CD4-positive, alpha-beta T cell treated with Interleukin-1 beta for 1 hour (primary cell): ENCODE data around the gene CCL17.
"Not testable (repeated sequence)": the region's sequence is repeated elsewhere in the genome, so short reads cannot be mapped to it uniquely, and the experiment has no call there.

Experiments
- DNase-seq, 2 donors: peaks; one replicate each; pipeline ENCODE4 v3.0.0-alpha.2; 2020 to 2022

The CCL17 gene

DNA sequence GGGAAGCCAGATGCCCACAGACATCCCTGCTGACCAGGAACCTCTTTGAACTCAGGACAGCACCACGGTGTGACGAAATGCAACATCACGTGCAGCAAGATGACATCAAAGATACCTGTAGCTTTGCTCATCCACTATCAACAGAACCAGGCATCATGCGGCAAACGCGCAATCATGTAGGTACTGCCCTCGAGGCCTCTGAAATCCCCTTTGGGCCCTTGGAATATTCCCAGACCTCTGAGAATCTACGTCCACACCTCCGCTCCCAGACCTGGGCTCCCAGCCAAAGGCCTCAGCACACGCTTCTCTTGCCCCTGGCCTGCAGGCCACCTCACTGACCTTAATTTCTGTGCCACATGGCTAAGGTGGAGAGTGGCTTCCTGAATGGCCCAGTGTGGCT is 25.0 kb upstream of the CCL17 start:
- DNase-seq, result no peak

DNA sequence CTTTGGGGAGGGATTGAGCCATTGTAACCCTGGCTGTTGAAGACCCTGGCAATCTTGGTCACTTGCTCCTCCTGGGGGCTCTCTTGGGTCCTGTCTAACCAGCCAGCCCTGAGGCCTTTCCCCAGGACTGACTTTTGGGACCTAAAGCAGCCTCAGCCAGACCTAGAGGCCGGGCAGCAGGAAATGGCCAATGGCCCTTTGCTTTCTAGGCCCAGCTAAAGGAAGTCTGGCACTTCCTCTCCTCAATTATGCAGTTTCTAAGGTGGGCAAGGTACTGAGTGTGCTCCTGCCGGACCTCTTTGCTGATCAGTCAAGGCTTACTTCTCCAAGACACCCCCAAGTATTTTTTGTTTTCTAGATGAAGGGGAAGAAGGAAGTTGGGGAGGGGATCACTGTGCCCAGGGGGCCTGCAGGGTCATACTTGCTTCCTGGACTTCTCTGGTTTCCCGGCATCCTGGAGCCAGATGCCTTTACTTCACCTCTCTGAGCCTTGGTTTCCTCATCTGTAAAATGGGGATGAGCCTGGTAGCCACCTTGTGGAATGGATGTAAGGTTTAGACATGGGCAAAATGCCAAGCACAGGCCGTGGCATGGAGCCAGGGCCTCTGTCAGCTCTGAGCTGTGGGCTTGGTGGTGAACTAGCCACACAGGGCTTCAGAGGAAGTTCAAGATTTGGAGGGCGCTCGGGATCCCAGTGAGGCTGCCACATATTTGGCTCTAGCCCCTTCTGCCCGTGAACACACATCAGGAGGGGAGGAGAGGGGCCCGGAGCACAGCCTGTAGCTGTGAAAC is 23.7 kb upstream of the CCL17 start:
- no peak for DNase-seq

DNA sequence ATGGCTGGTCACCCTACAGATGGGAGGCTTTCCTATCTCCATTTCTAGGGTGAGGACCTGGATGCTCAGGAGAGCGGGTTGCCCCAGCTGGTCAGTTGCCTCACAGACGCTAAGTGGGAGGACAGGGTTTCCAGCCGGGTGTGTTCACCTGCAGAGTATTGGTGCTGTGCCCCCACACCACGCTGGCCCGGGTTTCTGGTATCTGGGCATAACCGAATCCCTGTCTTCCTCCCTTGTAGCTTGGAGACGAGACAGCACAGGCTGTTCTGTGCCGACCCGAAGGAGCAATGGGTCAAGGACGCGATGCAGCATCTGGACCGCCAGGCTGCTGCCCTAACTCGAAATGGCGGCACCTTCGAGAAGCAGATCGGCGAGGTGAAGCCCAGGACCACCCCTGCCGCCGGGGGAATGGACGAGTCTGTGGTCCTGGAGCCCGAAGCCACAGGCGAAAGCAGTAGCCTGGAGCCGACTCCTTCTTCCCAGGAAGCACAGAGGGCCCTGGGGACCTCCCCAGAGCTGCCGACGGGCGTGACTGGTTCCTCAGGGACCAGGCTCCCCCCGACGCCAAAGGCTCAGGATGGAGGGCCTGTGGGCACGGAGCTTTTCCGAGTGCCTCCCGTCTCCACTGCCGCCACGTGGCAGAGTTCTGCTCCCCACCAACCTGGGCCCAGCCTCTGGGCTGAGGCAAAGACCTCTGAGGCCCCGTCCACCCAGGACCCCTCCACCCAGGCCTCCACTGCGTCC is 22.6 kb upstream of the CCL17 start:
- DNase-seq, result no peak

DNA sequence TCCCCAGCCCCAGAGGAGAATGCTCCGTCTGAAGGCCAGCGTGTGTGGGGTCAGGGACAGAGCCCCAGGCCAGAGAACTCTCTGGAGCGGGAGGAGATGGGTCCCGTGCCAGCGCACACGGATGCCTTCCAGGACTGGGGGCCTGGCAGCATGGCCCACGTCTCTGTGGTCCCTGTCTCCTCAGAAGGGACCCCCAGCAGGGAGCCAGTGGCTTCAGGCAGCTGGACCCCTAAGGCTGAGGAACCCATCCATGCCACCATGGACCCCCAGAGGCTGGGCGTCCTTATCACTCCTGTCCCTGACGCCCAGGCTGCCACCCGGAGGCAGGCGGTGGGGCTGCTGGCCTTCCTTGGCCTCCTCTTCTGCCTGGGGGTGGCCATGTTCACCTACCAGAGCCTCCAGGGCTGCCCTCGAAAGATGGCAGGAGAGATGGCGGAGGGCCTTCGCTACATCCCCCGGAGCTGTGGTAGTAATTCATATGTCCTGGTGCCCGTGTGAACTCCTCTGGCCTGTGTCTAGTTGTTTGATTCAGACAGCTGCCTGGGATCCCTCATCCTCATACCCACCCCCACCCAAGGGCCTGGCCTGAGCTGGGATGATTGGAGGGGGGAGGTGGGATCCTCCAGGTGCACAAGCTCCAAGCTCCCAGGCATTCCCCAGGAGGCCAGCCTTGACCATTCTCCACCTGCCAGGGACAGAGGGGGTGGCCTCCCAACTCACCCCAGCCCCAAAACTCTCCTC is 21.9 kb upstream of the CCL17 start:
- DNase-seq, result no peak

DNA sequence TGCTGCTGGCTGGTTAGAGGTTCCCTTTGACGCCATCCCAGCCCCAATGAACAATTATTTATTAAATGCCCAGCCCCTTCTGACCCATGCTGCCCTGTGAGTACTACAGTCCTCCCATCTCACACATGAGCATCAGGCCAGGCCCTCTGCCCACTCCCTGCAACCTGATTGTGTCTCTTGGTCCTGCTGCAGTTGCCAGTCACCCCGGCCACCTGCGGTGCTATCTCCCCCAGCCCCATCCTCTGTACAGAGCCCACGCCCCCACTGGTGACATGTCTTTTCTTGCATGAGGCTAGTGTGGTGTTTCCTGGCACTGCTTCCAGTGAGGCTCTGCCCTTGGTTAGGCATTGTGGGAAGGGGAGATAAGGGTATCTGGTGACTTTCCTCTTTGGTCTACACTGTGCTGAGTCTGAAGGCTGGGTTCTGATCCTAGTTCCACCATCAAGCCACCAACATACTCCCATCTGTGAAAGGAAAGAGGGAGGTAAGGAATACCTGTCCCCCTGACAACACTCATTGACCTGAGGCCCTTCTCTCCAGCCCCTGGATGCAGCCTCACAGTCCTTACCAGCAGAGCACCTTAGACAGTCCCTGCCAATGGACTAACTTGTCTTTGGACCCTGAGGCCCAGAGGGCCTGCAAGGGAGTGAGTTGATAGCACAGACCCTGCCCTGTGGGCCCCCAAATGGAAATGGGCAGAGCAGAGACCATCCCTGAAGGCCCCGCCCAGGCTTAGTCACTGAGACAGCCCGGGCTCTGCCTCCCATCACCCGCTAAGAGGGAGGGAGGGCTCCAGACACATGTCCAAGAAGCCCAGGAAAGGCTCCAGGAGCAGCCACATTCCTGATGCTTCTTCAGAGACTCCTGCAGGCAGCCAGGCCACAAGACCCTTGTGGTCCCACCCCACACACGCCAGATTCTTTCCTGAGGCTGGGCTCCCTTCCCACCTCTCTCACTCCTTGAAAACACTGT is 21.0 kb upstream of the CCL17 start:
- no peak for DNase-seq

DNA sequence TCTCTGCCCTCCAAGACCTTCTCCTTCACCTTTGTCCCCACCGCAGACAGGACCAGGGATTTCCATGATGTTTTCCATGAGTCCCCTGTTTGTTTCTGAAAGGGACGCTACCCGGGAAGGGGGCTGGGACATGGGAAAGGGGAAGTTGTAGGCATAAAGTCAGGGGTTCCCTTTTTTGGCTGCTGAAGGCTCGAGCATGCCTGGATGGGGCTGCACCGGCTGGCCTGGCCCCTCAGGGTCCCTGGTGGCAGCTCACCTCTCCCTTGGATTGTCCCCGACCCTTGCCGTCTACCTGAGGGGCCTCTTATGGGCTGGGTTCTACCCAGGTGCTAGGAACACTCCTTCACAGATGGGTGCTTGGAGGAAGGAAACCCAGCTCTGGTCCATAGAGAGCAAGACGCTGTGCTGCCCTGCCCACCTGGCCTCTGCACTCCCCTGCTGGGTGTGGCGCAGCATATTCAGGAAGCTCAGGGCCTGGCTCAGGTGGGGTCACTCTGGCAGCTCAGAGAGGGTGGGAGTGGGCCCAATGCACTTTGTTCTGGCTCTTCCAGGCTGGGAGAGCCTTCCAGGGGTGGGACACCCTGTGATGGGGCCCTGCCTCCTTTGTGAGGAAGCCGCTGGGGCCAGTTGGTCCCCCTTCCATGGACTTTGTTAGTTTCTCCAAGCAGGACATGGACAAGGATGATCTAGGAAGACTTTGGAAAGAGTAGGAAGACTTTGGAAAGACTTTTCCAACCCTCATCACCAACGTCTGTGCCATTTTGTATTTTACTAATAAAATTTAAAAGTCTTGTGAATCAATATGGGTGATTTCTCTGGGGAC is 20.1 kb upstream of the CCL17 start:
- DNase-seq, result peak in 1 of 2 donors; percentile 28

DNA sequence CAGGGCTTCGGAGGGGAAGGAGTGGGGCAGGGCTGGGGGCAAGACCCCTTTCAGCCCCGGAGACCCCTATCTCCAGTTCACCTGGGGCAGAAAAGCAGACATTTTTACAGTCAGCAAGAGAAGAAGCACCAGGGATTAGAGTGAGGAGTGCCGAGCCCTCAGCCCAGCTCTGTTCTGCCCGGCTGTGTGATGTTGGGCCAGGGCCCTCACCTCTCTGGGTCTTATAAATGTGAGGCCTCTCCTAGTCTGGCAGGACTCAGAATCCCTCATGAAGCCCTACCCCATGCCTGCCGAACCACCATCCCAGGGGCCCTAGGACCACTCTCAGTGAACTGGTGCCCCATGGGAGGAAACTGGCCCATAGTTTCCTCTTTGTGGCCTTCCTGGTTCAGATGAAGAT is 19.5 kb upstream of the CCL17 start:
- no peak for DNase-seq

DNA sequence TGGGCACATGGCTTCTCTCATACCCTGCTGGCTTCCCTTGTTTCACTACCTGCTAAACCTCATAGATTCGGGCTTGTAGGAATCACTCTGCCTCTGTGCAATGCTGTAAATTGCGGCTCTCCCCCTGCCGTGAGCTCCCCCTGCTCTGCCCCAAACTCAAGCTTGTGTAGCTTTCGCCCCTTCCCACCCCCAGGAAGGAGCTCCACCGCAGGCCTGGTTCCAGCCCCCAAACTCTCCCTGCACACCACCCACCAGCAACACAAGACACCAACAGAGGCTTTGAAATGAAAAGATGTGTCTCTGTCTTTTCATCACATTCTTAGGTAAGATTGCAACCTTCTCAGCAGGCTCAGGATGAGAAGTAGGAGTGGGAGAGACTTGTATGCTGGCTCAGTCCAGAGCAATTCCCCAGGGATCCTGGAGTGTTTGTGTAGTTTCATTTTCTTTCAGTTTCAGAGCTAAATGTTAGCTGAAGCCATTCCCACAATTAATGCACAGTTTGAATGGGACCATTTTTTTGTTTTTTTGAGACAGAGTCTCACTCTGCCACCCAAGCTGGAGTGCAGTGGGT is 18.1 kb upstream of the CCL17 start:
- no peak for DNase-seq

DNA sequence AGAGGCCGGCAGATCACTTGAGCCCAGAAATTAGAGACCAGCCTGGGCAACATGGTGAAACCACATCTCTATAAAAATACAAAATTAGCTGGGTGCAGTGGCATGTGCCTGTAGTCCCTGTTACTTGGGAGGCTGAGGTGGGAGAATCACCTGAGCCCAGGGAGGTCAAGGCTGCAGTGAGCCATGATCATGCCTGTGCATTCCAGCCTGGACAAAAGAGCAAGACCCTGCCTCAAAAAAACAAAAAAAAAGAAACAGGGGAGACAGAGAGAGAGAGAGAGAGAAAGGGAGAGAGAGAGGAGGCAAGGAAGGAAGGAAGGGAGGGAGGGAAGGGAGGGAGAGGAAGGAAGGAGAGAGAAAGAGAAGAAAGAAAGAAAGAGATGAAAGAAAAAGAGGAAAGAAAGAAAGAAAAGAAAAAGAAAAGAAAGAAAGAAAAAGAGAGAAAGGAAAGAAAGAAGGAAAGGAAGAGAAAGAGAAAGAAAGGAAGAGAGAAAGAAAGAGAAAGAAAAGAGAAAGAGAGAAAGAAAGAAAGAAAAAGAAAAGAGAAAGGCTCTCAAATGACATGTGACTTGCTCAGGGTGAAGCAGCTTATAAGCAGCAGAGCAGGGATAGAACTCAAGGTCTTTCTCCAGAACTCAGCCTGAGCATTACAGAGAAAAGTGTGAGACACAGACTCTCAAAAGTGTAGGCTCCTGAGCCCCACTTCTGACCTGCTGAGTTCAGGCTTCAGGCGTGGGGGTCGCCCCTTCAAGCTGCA is 16.8 kb upstream of the CCL17 start:
- DNase-seq, result no peak

DNA sequence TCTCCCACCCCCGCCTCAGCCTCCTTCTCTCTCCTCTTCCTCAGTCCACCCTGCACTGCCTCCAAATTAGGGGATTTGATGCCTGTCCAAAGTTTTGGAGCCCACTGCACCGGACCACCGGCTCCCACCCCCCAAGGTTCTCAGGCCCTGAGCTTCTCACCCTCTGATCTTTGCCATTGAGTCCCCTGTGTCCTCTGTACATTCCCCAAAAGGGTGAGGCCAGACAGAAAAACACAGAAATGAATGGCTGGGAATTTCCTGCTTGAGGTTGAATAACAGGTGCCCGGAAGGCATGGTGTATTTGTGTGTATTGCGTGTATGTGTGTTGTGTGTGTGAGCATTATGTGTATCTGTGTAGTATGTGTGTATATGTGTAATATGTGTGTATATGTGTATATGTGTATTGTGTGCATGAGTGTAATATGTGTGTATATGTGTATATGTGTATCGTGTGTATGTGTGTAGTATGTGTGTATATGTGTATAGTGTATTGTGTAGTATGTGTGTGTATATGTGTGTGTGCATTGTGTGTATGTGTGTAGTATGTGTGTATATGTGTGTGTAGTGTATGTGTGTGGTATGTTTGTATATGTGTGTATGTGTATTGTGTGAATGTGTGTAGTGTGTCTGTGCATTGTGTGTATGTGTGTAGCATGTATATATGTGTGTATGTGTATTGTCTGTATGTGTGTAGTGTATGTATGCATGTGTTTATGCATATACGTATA is 16.0 kb upstream of the CCL17 start:
- no peak for DNase-seq

DNA sequence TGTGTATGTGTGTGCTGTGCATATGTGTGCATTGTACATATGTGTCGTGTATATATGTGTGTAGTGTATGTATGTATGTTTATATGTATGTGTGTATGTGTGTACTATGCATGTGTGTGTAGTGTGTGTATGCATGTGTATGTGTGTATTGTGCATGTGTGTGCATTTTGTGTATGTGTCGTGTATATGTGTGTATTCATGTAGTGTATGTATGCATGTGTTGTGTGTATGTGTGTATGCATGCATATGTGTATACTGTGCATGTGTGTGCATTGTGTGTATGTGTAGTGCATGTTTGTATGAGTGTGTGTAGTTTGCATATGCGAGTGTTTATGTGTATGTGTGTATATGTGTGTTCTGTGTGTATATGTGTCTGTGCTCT is 15.5 kb upstream of the CCL17 start:
- DNase-seq, result no peak

DNA sequence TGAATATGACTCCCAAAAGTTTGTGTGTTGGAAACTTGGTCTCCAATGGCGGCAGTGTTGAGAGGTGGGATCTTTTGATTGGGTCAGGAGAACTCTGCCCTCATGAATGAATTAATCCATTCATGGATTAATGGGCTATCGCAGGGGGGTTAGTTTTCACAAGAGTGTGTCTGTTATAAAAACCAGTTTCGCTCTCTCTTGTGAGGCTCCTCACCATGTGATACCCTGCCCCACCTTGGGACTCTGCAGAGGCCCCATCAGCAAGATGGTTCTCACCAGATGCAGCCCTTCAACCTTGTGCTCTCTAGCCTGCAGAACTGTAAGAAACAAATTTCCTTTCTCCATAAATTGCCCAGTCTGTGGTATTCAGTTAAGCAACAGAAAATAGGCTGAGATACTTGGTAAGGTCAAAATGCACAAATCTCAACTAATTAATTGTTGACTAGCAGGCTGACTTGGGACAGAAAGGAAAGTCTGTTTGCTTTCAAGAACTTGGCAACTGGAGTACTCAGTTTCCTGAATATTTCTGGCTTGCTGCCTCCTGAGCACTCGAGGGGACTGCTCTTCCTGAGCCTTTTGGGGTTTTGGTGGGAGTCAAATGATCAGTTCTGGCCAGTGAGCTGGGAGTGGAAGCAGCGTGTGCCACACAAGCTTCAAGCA is 13.8 kb upstream of the CCL17 start:
- no peak for DNase-seq

DNA sequence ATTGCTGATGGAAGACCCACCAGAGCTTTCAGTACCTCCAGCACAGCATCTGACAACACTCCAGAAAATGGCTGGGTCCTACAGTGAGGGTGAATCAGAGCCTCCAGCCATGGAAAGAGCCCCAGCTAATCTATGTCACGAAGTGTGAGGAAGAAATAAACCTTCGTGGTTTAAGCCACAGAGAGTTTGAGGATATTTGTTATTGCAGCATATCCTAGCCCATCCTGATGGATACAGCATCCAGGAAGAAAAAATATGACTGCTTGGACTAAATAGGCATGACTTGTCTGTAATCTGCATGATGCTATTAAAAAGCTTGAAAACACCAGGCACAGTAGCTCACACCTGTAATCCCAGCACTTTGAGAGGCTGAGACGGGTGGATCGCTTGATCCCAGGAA is 13.3 kb upstream of the CCL17 start:
- no peak for DNase-seq

DNA sequence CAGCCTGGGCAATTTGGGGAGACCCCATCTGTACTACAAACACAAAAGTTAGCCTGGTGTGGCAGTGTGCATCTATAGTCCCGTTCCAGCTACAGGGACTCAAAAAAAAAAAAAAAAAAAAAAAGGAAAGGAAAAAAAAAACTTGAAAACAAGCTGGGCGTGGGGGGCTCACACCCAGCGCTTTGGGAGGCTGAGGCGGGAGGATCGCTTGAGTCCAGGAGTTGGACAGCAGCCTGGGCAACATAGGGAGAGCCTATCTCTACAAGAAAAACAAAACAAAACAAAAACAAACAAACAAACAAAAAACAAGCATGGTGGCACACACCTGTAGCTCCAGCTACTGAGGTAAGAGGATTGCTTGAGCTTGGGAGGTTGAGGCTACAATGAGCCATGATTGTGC is 12.9 kb upstream of the CCL17 start:
- no peak for DNase-seq

DNA sequence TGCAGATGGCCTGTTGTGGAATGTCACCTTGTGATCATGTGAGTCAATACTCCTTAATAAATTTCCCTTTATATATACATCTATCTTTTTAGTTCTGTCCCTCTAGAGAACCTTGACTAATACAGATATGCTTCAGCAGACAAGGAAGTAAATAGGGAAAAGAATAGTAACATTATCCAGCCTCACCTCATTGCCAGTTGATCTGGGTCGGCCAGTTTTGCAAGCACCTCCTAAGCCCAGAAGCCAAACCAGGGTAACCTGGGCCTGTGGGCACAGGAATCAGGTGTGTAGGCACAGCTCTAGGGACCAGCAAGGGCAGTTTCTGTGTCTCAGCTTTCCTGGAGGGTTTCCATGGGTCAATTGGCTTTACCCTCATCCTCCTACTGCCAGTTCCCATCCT is 11.9 kb upstream of the CCL17 start:
- DNase-seq, result no peak

DNA sequence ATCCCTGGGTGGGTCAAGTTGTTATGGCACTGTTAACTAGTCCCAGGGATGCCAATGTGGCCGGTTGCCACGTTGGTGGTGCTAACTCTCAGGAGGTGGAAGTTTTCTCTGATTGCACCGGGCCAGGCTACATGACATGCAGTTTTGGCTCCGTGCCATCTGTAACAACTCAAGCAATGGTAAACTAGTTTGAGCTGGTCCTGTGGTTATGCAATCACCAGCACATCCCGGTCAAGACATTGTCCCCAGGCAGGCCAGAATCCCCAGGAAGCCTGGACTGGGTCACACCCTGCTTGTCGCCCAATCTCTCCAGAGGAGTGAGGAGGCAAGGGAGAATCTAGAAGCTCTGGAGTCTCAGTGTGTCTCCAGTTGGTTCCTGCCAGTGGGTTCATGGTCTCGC is 10.1 kb upstream of the CCL17 start:
- DNase-seq, result no peak

DNA sequence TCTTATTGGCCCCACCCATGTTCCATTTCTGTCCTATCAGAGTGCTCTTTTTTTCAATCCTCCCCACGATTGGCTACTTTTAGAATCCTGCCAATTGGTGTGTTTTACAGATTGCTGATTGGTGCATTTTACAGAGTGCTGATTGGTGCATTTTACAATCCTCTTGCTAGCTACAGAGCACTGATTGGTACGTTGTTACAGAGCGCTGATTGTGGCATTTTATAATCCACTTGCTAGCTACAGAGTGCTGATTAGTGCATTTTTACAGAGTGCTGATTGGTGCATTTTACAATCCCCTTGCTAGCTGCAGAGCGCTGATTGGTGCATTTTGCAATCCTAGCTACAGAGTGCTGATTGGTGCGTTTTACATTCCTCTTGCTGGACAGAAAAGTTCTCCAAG is 9.5 kb upstream of the CCL17 start:
- DNase-seq, result no peak

DNA sequence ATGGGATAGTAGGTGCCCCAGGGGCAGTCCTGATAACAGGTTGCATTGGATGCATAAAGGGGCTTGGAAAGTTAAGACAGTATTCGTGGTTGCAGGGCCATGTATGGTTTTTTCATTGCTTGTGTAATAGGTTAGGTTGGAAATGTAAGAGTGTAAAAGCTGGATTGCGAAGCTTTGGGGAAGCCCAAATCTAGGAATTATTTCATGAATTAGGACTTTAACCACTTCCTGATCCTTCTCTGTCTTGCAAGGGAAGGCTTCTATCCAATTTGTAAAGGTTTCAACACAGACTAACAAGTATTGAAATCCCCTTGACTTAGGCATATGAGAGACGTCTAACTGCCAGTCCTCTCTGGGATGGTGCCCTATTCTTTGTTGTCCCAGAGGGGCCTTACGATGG is 7.8 kb upstream of the CCL17 start:
- no peak for DNase-seq

DNA sequence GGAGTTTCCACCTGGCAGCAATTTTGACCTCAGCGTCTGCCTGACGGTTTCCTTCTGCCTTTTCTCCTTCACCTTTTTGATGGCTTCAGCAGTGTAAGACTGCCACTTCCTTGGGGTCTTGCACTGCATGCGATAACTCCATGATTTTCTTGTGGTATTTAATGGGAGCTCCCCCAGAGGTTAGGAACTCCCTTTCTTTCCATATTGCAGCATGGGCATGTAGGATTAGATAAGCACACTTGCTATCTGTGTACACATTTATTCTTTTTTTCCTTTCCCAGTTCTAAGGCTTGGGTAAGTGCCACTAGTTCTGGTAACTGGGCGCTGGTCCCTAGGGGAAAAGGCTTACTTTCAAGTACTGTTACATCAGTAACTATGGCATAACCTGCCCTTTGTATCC is 7.1 kb upstream of the CCL17 start:
- not testable (repeated sequence) for DNase-seq
